Urinary bladder (tissue), 4 donors: Measurements from ENCODE around the gene MTX2. TPM values are rescaled to one million over a fixed set of nuclear protein-coding genes. Genes with fewer than 3 reads are reported as not detected.
"Not testable (repeated sequence)": the region's sequence is repeated elsewhere in the genome, so short reads cannot be mapped to it uniquely, and the experiment has no call there.

ENCODE experiments used
- DNase-seq: peaks from one replicate; pipeline ENCODE4 v3.0.0-alpha.2; 2015; ENCODE audit errors: extremely low spot score
- H3K27ac ChIP-seq: one replicate; pipeline ENCODE4 v1.5.1; 2013; ENCODE audit warnings: low read depth, mild to moderate bottlenecking, moderate library complexity
- H3K36me3 ChIP-seq: one replicate; pipeline ENCODE4 v1.6.1; 2013; ENCODE audit warnings: mild to moderate bottlenecking, moderate library complexity; ENCODE audit not compliant: insufficient read depth
- H3K4me1 ChIP-seq: one replicate; pipeline ENCODE4 v1.6.1; 2013; ENCODE audit warnings: mild to moderate bottlenecking, moderate library complexity; ENCODE audit not compliant: insufficient read depth
- H3K4me3 ChIP-seq: one replicate; pipeline ENCODE4 v1.5.1; 2013; ENCODE audit warnings: low read depth, low read length
- WGBS: extraction: QIAGEN DNeasy Blood & Tissue Kit; methylation state at CpG from one replicate; pipeline ENCODE4 v1.1.7; 2013; 5-methylcytosine and 5-hydroxymethylcytosine counted together
- polyA plus RNA-seq: library from polyadenylated mRNA; stranded (reverse); fragments of 200-250 nt; gene quantifications from one replicate; pipeline ENCODE4 v1.2.3, GENCODE V29; 2013
- total RNA-seq: library from RNA; depleted of rRNA; stranded (reverse); fragments of >200 nt; gene quantifications from one replicate; pipeline ENCODE4 v1.2.3, GENCODE V29; 2014
- donor health status: healthy with polysubstance abuse.
- donor health status: healthy.

MTX2 gene
- total and polyA plus RNA-seq, 2 donors, result 18.3 to 36.6 TPM

DNA sequence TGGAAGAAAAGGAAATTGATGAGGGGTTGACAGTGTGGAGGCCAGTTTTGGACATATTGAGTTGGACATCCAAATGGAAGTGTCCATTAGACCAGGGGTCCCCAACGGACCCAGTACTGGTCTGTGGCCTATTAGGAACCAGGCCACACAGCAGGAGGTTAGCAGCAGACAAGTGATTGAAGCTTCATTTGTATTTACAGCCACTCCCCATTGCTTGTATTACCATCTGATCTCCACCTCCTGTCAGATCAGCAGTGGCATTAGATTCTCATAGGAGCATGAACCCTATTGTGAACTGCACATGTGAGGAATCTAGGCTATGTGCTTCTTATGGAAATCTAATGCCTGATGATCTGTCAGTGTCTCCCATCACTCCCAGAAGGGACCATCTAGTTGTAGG lies 99.1 kb downstream of the MTX2 start:
- 86% methylated on average over 1 of the region's 1 CpG for WGBS
- no peaks in the 10 kb centered on the region for H3K36me3 ChIP-seq
- no peaks in the 10 kb centered on the region for H3K4me1 ChIP-seq
- no peak overlapping the region for H3K4me3 ChIP-seq
- no peak for DNase-seq
- H3K27ac ChIP-seq, result no peak overlapping the region

DNA sequence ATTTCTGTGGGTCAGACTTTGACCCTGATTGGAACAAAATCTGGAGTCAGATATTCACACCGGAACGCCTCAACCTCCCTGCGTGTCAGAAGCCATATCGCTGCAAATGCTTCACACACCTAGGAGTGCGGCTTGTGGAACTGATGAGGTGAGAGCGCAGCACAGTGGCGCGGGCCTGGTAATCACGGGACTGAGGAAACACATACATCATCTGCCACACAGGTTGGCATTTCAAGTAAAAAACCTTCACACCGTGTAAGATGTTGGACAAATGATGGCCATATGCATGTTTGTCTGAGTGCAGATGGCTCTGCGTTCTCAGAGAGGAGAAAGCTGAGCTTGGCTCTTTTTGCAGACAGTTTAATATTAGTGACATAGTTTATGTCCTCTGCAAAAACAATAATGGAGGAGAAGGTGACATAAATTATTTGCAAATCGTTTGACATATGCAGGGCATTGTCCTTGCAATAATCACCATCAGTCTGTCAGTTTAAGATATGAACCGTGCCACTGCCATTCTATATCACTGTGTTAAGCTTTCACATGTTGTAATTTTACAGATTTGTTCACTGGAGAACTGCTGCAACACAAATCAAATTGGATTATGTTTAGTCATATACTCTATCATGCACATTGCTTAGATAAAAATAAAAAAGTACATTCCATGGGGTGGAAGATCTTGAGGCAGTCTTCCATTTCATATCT lies 101.4 kb downstream of the MTX2 start:
- no peak overlapping the region for H3K27ac ChIP-seq
- 50% methylated on average over 13 of the region's 13 CpGs for WGBS
- no peak overlapping the region for H3K4me3 ChIP-seq
- no peak for DNase-seq
- H3K4me1 ChIP-seq, result no peaks in the 10 kb centered on the region
- no peaks in the 10 kb centered on the region for H3K36me3 ChIP-seq

DNA sequence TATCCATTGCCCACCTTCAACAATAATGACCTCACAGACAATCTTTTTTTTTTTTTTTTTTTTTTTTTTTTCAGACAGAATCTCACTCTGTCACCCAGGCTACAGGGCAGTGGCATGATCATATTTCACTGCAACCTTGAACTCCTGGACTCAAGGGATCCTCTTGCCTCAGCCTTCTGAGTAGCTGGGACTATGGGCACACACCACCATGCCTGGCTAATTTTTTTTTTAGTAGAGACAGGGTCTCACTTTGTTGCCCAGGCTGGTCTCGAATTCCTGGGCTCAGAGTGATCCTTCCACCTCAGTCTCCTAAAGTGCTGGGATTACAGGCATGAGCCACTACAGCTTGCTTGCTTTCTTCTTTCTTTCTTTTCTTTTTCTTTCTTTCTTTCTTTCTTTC lies 103.9 kb downstream of the MTX2 start:
- not testable (repeated sequence) for H3K4me3 ChIP-seq, H3K36me3 ChIP-seq, H3K27ac ChIP-seq, DNase-seq, H3K4me1 ChIP-seq
- WGBS, result 85% methylated on average over 1 of the region's 1 CpG

DNA sequence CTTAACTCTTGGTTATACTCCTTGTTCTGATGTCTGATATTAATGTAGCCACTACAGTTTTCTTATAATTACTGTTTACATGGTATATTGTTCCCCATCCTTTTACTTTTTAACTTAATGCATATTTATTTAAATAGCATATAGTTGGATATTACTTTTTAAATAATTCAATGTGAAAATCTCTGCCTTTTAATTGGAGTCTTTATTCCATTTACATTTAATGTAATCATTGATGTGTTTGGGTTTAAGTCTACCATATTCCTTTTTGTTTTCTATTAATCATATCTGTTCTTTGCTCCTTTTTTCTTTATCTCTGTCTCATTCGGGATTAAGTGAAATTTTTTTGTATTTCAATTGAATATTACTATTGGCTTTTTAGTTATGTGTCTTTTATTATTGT lies 109.1 kb downstream of the MTX2 start:
- 99% methylated on average over 1 of the region's 1 CpG for WGBS
- H3K36me3 ChIP-seq, result no peaks in the 10 kb centered on the region
- no peaks in the 10 kb centered on the region for H3K4me1 ChIP-seq
- no peak overlapping the region for H3K4me3 ChIP-seq
- DNase-seq, result no peak
- no peak overlapping the region for H3K27ac ChIP-seq

DNA sequence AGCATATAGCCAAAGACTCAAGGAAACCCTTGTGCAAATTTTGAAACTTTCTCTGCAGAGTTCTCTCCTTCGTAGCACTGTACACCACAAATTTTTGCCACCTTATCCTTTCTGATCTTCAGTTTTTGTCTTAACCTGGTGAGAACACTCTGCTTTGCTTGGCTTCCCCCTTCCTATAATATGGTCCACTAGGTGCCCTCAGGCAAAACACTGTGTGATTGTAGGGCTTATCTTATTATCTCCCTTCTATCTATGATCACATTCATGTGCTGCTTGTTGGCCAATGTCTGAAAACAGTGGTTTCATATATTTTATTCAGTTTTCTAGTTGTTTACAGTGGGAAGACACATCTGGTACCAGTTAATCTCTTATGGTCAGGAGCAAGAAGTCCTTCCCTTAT lies 111.1 kb downstream of the MTX2 start:
- Histone ChIP-seq H3K4me3 (no peak overlapping the region), H3K27ac (no peak overlapping the region), H3K36me3 (no peaks in the 10 kb centered on the region), H3K4me1 (no peaks in the 10 kb centered on the region)
- DNase-seq, result no peak
- WGBS, result 95% methylated on average over 1 of the region's 1 CpG

DNA sequence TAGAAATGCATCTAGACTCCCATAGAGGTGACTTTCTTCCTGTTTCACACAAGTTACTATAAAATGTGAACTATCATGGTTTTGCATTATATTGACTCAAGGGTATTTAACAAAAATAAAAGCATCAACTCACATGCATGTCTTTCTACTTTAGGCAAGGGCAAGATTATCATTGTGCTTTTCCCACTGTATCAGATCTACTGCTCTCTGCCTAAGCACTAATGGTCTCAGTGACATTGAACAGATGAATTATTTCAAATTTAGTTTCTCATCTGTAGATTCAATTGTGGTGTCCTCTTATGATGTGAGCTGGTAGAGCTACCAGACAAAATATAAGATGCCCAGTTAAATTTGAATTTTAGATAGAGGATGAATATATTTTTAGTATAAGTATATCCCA lies 113.9 kb downstream of the MTX2 start:
- H3K4me3 ChIP-seq, result no peak overlapping the region
- no peaks in the 10 kb centered on the region for H3K36me3 ChIP-seq
- H3K27ac ChIP-seq, result no peak overlapping the region
- DNase-seq, result no peak
- no peaks in the 10 kb centered on the region for H3K4me1 ChIP-seq

DNA sequence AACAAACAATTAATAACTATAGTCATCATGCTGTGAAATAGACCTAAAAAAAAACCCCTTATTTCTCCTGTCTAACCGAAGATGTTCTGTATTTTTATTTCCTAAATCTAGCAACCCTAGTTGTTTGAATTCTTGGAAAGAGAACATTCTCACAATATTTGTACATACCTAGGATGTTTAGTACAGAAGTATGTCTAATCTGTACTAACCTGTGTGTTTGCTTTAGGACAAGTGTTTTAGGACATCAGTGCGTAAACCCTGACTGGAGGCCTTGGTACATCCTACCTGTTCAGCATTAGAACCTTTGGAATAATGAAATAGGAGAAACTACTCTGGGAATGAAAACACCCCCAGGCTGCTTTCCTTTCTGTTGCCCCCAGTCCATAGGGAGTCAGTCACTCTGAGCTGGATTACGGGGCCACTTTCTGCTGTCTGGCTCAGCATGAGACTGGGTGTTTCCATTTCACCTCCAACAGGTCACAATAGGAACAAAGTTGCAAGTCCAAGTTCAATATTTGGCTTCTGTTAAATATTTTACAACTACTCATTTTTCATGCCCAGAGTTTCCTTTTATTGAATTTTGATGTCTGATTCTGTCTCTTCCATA lies 114.7 kb downstream of the MTX2 start:
- no peaks in the 10 kb centered on the region for H3K36me3 ChIP-seq
- no peaks in the 10 kb centered on the region for H3K4me1 ChIP-seq
- WGBS, result 78% methylated on average over 3 of the region's 3 CpGs
- no peak overlapping the region for H3K27ac ChIP-seq
- no peak for DNase-seq
- H3K4me3 ChIP-seq, result no peak overlapping the region

DNA sequence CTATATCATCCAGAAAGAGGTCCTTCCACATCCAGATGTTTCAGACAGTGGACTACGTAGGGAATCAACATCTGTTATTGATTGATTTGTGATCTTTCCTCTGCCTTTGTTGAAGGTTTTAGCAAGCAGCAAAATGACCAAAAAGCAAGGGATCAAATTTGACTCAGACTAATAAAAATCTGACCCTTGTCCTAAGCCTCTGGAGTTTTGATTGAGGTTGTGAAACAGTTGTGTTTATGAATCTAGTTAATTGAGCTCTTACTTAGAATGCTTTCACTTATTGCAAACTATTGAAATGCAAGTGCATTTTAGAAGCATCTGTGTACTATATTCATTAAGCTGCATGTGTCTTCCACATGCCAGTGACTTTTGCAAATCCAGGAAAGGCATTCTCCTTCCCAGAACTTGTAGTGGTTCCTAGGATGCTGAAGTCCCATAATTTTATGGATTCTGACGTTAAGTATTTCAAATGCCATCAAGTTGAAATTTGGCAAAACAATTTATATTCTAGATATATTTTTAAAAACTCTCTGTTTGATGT lies 116.0 kb downstream of the MTX2 start:
- Histone ChIP-seq H3K36me3 (no peaks in the 10 kb centered on the region), H3K4me3 (no peak overlapping the region), H3K27ac (no peak overlapping the region), H3K4me1 (no peaks in the 10 kb centered on the region)
- DNase-seq, result no peak
- WGBS, result 78% methylated on average over 2 of the region's 2 CpGs

DNA sequence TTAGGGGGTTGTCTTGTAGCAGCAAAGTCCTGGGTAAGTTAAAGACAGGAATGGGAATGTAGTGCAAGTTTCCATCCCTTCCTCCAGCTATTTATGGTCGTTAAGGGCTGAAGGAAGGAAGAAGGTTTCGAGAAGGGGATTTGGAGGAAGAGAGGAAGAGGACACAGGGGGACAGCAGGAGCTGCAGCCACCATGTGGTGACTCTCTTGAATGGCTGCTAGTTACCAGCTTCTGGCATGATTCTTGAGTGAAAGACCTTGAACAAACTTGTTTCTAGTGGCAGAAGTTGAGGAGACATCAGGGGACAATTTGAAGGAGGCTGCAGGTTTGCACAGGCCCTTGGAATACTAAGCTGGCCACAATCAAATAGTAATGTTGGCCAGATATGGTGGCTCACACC lies 116.6 kb downstream of the MTX2 start:
- 50% methylated on average over 2 of the region's 2 CpGs for WGBS

More for the DNA sequence above, 116.6 kb downstream of the MTX2 start:
- Histone ChIP-seq H3K27ac (no peak overlapping the region), H3K4me1 (no peaks in the 10 kb centered on the region), H3K36me3 (no peaks in the 10 kb centered on the region), H3K4me3 (no peak overlapping the region)
- DNase-seq, result no peak

Other genes with a start within 250 kb of the MTX2 start
- gene EVX2, start 185.5 kb upstream of the MTX2 start, total RNA-seq, result 1.9 TPM
- gene EVX2, start 185.5 kb upstream of the MTX2 start, polyA plus RNA-seq, result 0.05 TPM
- gene HOXD13, start 176.7 kb upstream of the MTX2 start, total RNA-seq, result 14.9 TPM
- gene HOXD13, start 176.7 kb upstream of the MTX2 start, polyA plus RNA-seq, result 4.1 TPM
- gene HOXD12, start 169.6 kb upstream of the MTX2 start, total RNA-seq, result 2.2 TPM
- gene HOXD12, start 169.6 kb upstream of the MTX2 start, polyA plus RNA-seq, result 0.09 TPM
- 6.0 TPM for gene HOXD11, start 162.2 kb upstream of the MTX2 start, total RNA-seq
- 3.3 TPM for gene HOXD11, start 162.2 kb upstream of the MTX2 start, polyA plus RNA-seq
- 14.1 TPM for gene HOXD10, start 152.7 kb upstream of the MTX2 start, total RNA-seq
- 4.1 TPM for gene HOXD10, start 152.7 kb upstream of the MTX2 start, polyA plus RNA-seq
- gene HOXD9, start 146.7 kb upstream of the MTX2 start, total RNA-seq, result 2.9 TPM
- gene HOXD9, start 146.7 kb upstream of the MTX2 start, polyA plus RNA-seq, result 5.6 TPM
- gene HOXD8, start 139.7 kb upstream of the MTX2 start, total RNA-seq, result 12.3 TPM
- 7.0 TPM for gene HOXD8, start 139.7 kb upstream of the MTX2 start, polyA plus RNA-seq
- gene HOXD4, start 117.9 kb upstream of the MTX2 start, total RNA-seq, result 4.0 TPM
- gene HOXD4, start 117.9 kb upstream of the MTX2 start, polyA plus RNA-seq, result 2.0 TPM
- gene HOXD3, start 112.1 kb upstream of the MTX2 start, total RNA-seq, result 5.2 TPM
- 1.6 TPM for gene HOXD3, start 112.1 kb upstream of the MTX2 start, polyA plus RNA-seq
- gene HOXD1, start 80.8 kb upstream of the MTX2 start, total RNA-seq, result 0.90 TPM
- 1.4 TPM for gene HOXD1, start 80.8 kb upstream of the MTX2 start, polyA plus RNA-seq